Skeletal muscle tissue (tissue), 4 donors: ENCODE results near the gene CECR2. TPM values are rescaled to one million over a fixed set of nuclear protein-coding genes. Genes with fewer than 3 reads are reported as not detected.

Source experiments
- H3K27ac ChIP-seq: one replicate; pipeline ENCODE4 v1.7.0; 2013; ENCODE audit warnings: mild to moderate bottlenecking, low read depth, low read length, inconsistent platforms
- H3K27me3 ChIP-seq, 3 donors: one replicate each; pipeline ENCODE4 v1.7.0; 2013; ENCODE audit warnings: low read length in 3 of 3; ENCODE audit not compliant: control insufficient read depth in 3 of 3, insufficient read depth in 3 of 3
- H3K36me3 ChIP-seq, 3 donors: one replicate each; pipeline ENCODE4 v1.7.0; 2013; ENCODE audit warnings: low read length in 3 of 3; ENCODE audit not compliant: control insufficient read depth in 3 of 3, insufficient read depth in 3 of 3
- H3K4me1 ChIP-seq, 3 donors: one replicate each; pipeline ENCODE4 v1.7.0; 2013; ENCODE audit warnings: low read length in 3 of 3, mild to moderate bottlenecking in 3 of 3; ENCODE audit not compliant: control insufficient read depth in 3 of 3, insufficient read depth in 3 of 3
- H3K4me3 ChIP-seq, 3 donors: one replicate each; pipeline ENCODE4 v1.7.0; 2013; ENCODE audit warnings: low read length in 3 of 3
- H3K9ac ChIP-seq, 3 donors: one replicate each; pipeline ENCODE4 v1.7.0; 2013; ENCODE audit warnings: low read length in 3 of 3, mild to moderate bottlenecking in 3 of 3, moderate library complexity in 2 of 3, low read depth in 1 of 3
- H3K9me3 ChIP-seq, 3 donors: one replicate each; pipeline ENCODE4 v1.7.0; 2013; ENCODE audit warnings: low read length in 3 of 3; ENCODE audit not compliant: control insufficient read depth in 3 of 3
- total RNA-seq: library from RNA; depleted of rRNA; stranded (reverse); fragments of >200 nt; gene quantifications from one replicate; pipeline ENCODE4 v1.2.3, GENCODE V29; 2014
- donor health status: Osteomylitis.

The CECR2 gene
- total RNA-seq, 1 donor from 2014 or later: 8.9 TPM

GRCh38 chr22:17397756-17398547, 28.7 kb downstream of the CECR2 start:
- Histone ChIP-seq H3K4me1 (peaks cover 6 to 14% (median 12%) of the 10 kb centered on the region in 3 donors), H3K36me3 (no peaks in the 10 kb centered on the region), H3K4me3 (no peak overlapping the region), H3K9me3 (no peaks in the 10 kb centered on the region), H3K9ac (no peak overlapping the region), H3K27ac (no peak overlapping the region), H3K27me3 (no peaks in the 10 kb centered on the region)

GRCh38 chr22:17400305-17400704, 31.0 kb downstream of the CECR2 start:
- Histone ChIP-seq H3K27me3 (no peaks in the 10 kb centered on the region), H3K9me3 (no peaks in the 10 kb centered on the region), H3K36me3 (no peaks in the 10 kb centered on the region), H3K4me1 (peaks cover 12 to 14% (median 14%) of the 10 kb centered on the region in 3 donors), H3K4me3 (no peak overlapping the region), H3K9ac (no peak overlapping the region), H3K27ac (no peak overlapping the region)

- Histone ChIP-seq H3K27me3 (no peaks in the 10 kb centered on the region), H3K4me3 (no peak overlapping the region), H3K9me3 (no peaks in the 10 kb centered on the region), H3K4me1 (peaks cover 13 to 14% (median 14%) of the 10 kb centered on the region in 3 donors), H3K9ac (no peak overlapping the region), H3K36me3 (no peaks in the 10 kb centered on the region), H3K27ac (no peak overlapping the region)
Observed at GRCh38 chr22:17401728-17402127, 32.5 kb downstream of the CECR2 start.

- H3K27me3 ChIP-seq: no peaks in the 10 kb centered on the region
- peak overlapping the region in 1 of 3 donors; percentile 38 for H3K9ac ChIP-seq
- H3K4me3 ChIP-seq: no peak overlapping the region
- H3K27ac ChIP-seq: peak overlapping the region; percentile 77
- no peaks in the 10 kb centered on the region for H3K36me3 ChIP-seq
- no peaks in the 10 kb centered on the region for H3K9me3 ChIP-seq
- H3K4me1 ChIP-seq: peaks cover 11 to 20% (median 16%) of the 10 kb centered on the region in 3 donors
Observed at GRCh38 chr22:17402293-17402692, 33.0 kb downstream of the CECR2 start.

GRCh38 chr22:17403906-17404305, 34.6 kb downstream of the CECR2 start:
- H3K4me3 ChIP-seq: no peak overlapping the region
- H3K4me1 ChIP-seq: peaks cover 9 to 28% (median 13%) of the 10 kb centered on the region in 3 donors
- no peaks in the 10 kb centered on the region for H3K9me3 ChIP-seq
- H3K27me3 ChIP-seq: no peaks in the 10 kb centered on the region
- H3K36me3 ChIP-seq: no peaks in the 10 kb centered on the region
- H3K9ac ChIP-seq: peak overlapping the region in 2 of 3 donors; percentile 13 to 45
- H3K27ac ChIP-seq: peak overlapping the region; percentile 77

GRCh38 chr22:17407643-17408042, 38.4 kb downstream of the CECR2 start:
- Histone ChIP-seq H3K4me1 (peaks cover 14 to 36% (median 29%) of the 10 kb centered on the region in 3 donors), H3K36me3 (no peaks in the 10 kb centered on the region), H3K27me3 (no peaks in the 10 kb centered on the region), H3K9ac (no peak overlapping the region), H3K4me3 (no peak overlapping the region), H3K27ac (no peak overlapping the region), H3K9me3 (no peaks in the 10 kb centered on the region)

GRCh38 chr22:17410576-17410975, 41.3 kb downstream of the CECR2 start:
- Histone ChIP-seq H3K4me3 (no peak overlapping the region), H3K27me3 (no peaks in the 10 kb centered on the region), H3K27ac (no peak overlapping the region), H3K9me3 (no peaks in the 10 kb centered on the region), H3K36me3 (no peaks in the 10 kb centered on the region), H3K4me1 (peaks cover 17 to 47% (median 22%) of the 10 kb centered on the region in 3 donors), H3K9ac (no peak overlapping the region)

GRCh38 chr22:17411213-17411612, 42.0 kb downstream of the CECR2 start:
- Histone ChIP-seq H3K9ac (no peak overlapping the region), H3K27ac (no peak overlapping the region), H3K9me3 (no peaks in the 10 kb centered on the region), H3K27me3 (no peaks in the 10 kb centered on the region), H3K36me3 (no peaks in the 10 kb centered on the region), H3K4me3 (no peak overlapping the region), H3K4me1 (peaks cover 17 to 52% (median 22%) of the 10 kb centered on the region in 3 donors)

- H3K9me3 ChIP-seq: no peaks in the 10 kb centered on the region
- no peaks in the 10 kb centered on the region for H3K36me3 ChIP-seq
- H3K9ac ChIP-seq: no peak overlapping the region
- peak overlapping the region; percentile 30 for H3K27ac ChIP-seq
- H3K27me3 ChIP-seq: no peaks in the 10 kb centered on the region
- peaks cover 17 to 51% (median 17%) of the 10 kb centered on the region in 3 donors for H3K4me1 ChIP-seq
- H3K4me3 ChIP-seq: no peak overlapping the region
Observed at GRCh38 chr22:17412232-17412631, 43.0 kb downstream of the CECR2 start.

GRCh38 chr22:17418890-17419324, 49.6 kb downstream of the CECR2 start:
- no peak overlapping the region for H3K27ac ChIP-seq
- no peaks in the 10 kb centered on the region for H3K36me3 ChIP-seq
- no peaks in the 10 kb centered on the region for H3K27me3 ChIP-seq
- H3K4me3 ChIP-seq: no peak overlapping the region
- H3K9ac ChIP-seq: no peak overlapping the region
- H3K9me3 ChIP-seq: no peaks in the 10 kb centered on the region
- H3K4me1 ChIP-seq: peaks cover 0 to 26% (median 2%) of the 10 kb centered on the region in 3 donors
